ENCODE measurements around the gene KLHL8. TPM values are rescaled to one million over a fixed set of nuclear protein-coding genes. Genes with fewer than 3 reads are reported as not detected.

The KLHL8 gene
- total RNA-seq, 2 donors from 2014 or later = 4.3 to 11.2 TPM

GRCh38 chr4:87196927-87197326, 23.5 kb downstream of the KLHL8 start:
- Histone ChIP-seq H3K36me3 (ENCODE audit: control insufficient read depth, insufficient read depth, low read length) (no peaks in the 10 kb centered on the region), H3K27ac (ENCODE audit: low read depth, low read length) (no peak overlapping the region), H3K9ac (ENCODE audit: extremely low read depth, low read length, poor library complexity, severe bottlenecking) (no peak overlapping the region), H3K27me3 (ENCODE audit: control insufficient read depth, insufficient read depth, low read length, poor library complexity, severe bottlenecking) (no peaks in the 10 kb centered on the region), H3K4me3 (ENCODE audit: low read length) (no peak overlapping the region), H3K4me1 (ENCODE audit: control insufficient read depth, insufficient read depth, low read length) (no peaks in the 10 kb centered on the region), H3K9me3 (ENCODE audit: control insufficient read depth, low read length) (no peaks in the 10 kb centered on the region)
- Mint-ChIP-seq H3K27me3 (ENCODE audit: insufficient read depth) (no peaks in the 10 kb centered on the region), H3K9me3 (peaks cover 1% of the 10 kb centered on the region), H3K4me1 (peaks cover 8% of the 10 kb centered on the region), H3K36me3 (ENCODE audit: low read depth) (no peaks in the 10 kb centered on the region), H3K4me3 (no peak overlapping the region), H3K27ac (no peak overlapping the region)
- TF ChIP-seq CTCF (conservative IDR thresholded peaks at IDR 0.05) = no peak
- WGBS, 2 experiments (ENCODE audit: insufficient coverage in 1 of 2, insufficient read length in 1 of 2) = no CpG with 5 or more reads among the region's 1 CpG
- no peak for DNase-seq

- 100% methylated on average over 1 of the region's 2 CpGs for WGBS, 2 experiments (ENCODE audit: insufficient coverage in 1 of 2, insufficient read length in 1 of 2)
- DNase-seq = no peak
- Mint-ChIP-seq H3K9me3 (no peaks in the 10 kb centered on the region), H3K27ac (no peak overlapping the region), H3K36me3 (ENCODE audit: low read depth) (no peaks in the 10 kb centered on the region), H3K27me3 (ENCODE audit: insufficient read depth) (no peaks in the 10 kb centered on the region), H3K4me3 (no peak overlapping the region), H3K4me1 (peaks cover 8% of the 10 kb centered on the region)
- TF ChIP-seq CTCF (conservative IDR thresholded peaks at IDR 0.05) = no peak
- no peak overlapping the region for H3K4me3 ChIP-seq (ENCODE audit: low read length)
- H3K4me1 ChIP-seq (ENCODE audit: control insufficient read depth, insufficient read depth, low read length) = no peaks in the 10 kb centered on the region
- H3K27me3 ChIP-seq (ENCODE audit: control insufficient read depth, insufficient read depth, low read length, poor library complexity, severe bottlenecking) = no peaks in the 10 kb centered on the region
- no peaks in the 10 kb centered on the region for H3K9me3 ChIP-seq (ENCODE audit: control insufficient read depth, low read length)
- H3K27ac ChIP-seq (ENCODE audit: low read depth, low read length) = no peak overlapping the region
- H3K9ac ChIP-seq (ENCODE audit: extremely low read depth, low read length, poor library complexity, severe bottlenecking) = no peak overlapping the region
- H3K36me3 ChIP-seq (ENCODE audit: control insufficient read depth, insufficient read depth, low read length) = no peaks in the 10 kb centered on the region
These were observed 24.3 kb downstream of the KLHL8 start for GRCh38 chr4:87196146-87196545.

GRCh38 chr4:87193958-87194675, 26.3 kb downstream of the KLHL8 start:
- Mint-ChIP-seq H3K27ac (no peak overlapping the region), H3K4me1 (peaks cover 8% of the 10 kb centered on the region), H3K27me3 (ENCODE audit: insufficient read depth) (no peaks in the 10 kb centered on the region), H3K36me3 (ENCODE audit: low read depth) (no peaks in the 10 kb centered on the region), H3K9me3 (peaks cover 2% of the 10 kb centered on the region), H3K4me3 (no peak overlapping the region)
- Histone ChIP-seq H3K4me1 (ENCODE audit: control insufficient read depth, insufficient read depth, low read length) (no peaks in the 10 kb centered on the region), H3K27me3 (ENCODE audit: control insufficient read depth, insufficient read depth, low read length, poor library complexity, severe bottlenecking) (no peaks in the 10 kb centered on the region), H3K9ac (ENCODE audit: extremely low read depth, low read length, poor library complexity, severe bottlenecking) (no peak overlapping the region), H3K9me3 (ENCODE audit: control insufficient read depth, low read length) (no peaks in the 10 kb centered on the region), H3K36me3 (ENCODE audit: control insufficient read depth, insufficient read depth, low read length) (no peaks in the 10 kb centered on the region), H3K27ac (ENCODE audit: low read depth, low read length) (no peak overlapping the region), H3K4me3 (ENCODE audit: low read length) (no peak overlapping the region)
- no peak for DNase-seq
- no peak for TF ChIP-seq CTCF (conservative IDR thresholded peaks at IDR 0.05)
- WGBS, 2 experiments (ENCODE audit: insufficient coverage in 1 of 2, insufficient read length in 1 of 2) = 95% methylated on average over 3 of the region's 4 CpGs; no CpG with 5 or more reads in 1 of the 2 experiments
